Left renal cortex interstitium (tissue), 4 donors: ENCODE results near the gene CFAP58. TPM values are rescaled to one million over a fixed set of nuclear protein-coding genes. Genes with fewer than 3 reads are reported as not detected.
"Not testable (repeated sequence)": the region's sequence is repeated elsewhere in the genome, so short reads cannot be mapped to it uniquely, and the experiment has no call there.

Experiments used
- DNase-seq, 4 donors: peaks; one replicate each; pipeline ENCODE4 v3.0.0-alpha.2; 2013; ENCODE audit warnings: low read depth in 4 of 4, low spot score in 2 of 4, missing footprints in 1 of 4
- polyA plus RNA-seq, 4 donors: library from polyadenylated mRNA; unstranded; fragments of 120-200 nt; gene quantifications; one replicate each; pipeline ENCODE4 v1.2.1, GENCODE V29; 2013; ENCODE audit not compliant: insufficient read length in 4 of 4

CFAP58 gene
- polyA plus RNA-seq, 4 donors: 0.32 to 0.63 (median 0.42) TPM

DNA sequence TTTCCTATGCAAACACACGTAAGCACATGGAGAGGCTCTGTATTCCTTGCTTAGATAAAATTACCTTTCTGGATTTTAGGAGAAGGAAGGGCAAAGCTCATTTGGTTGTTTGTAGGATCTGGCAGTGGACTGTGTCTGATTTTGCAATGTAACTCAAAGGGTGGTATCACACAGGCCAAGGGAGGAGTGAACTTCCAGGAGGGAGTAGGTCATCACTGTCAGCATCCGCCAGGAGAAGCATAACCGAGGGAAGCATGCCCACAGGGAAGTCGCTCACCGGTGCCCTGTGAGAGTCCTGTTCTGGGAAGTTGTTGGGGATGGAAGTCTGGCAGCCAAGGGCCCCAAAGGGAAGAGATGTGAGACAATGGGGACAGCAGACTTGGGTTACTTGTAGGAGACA lies 74.4 kb downstream of the CFAP58 start:
- no peak for DNase-seq

DNA sequence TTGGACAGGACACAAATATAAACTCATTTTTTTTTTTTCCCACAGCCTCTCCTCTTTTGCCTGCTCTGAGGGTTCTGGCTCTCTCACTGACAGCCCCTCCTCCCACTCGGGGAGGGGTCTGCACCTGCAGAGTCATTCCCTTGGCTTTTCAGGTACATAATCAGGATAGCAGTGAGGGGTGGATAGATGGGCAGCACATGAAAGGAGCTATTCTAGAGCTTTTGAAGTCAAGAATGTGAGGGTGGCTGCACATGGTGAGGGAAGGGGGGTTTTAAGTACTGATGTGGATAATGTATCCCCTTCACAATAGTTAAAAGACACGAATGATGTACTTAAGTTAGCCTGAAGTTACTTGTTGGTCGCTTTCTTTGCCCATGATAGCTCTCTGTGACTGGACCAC lies 76.2 kb downstream of the CFAP58 start:
- DNase-seq: no peak

DNA sequence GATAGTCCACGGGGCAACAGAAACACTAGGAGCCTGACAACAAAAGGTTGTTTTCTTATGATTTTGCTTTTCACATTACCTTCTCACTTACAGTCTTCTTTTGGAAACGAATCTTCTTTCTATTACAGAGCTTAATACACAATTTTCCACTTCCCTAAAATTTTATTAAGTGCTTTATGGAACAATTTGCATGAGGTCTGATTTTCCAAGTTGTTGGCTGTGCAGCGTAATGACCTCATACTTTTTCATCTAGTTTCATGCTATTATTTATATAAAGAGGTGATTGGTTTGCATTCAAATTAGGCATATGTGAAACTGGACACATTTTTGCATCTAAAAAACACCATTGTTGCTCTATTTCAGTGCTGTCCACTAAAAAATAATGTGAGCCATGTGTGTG lies 76.7 kb downstream of the CFAP58 start:
- no peak for DNase-seq

DNA sequence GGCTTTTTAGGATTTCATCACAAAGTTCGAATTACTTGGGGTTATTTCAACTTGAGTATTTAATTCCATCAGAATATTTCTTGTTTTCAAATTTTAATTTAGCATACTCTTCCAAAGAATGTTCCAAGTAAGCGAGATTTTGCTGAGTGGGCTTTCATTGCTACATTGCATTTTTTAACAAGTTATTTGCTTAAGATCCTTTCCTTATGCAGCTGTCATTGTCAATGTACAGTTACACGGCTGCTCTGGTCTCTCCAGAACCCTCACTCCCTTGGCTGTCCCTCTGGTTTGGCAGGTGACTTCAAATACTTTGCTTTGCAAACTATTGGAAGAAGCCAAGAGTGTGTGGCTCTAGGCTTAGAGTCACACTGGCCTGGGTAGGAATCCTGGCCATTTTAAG lies 80.0 kb downstream of the CFAP58 start:
- no peak for DNase-seq

DNA sequence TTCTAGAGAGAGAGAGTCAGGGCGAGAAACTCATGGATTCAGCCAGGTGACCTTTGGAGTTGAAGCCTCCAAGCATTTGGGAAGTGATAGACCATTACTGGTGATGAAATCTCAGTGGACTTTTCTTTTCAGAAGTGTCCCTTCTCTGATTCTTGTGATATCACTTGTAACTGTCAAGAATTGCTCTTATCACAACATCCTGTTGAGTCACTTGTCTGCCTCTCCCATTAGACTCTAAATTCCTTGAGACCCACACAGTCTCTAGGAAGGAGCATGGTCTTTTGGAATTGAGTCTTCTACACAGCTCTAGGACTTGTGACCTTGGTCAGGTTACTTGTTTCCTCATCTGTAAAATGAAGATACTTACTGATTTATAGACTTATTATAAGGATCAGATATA lies 81.0 kb downstream of the CFAP58 start:
- no peak for DNase-seq

DNA sequence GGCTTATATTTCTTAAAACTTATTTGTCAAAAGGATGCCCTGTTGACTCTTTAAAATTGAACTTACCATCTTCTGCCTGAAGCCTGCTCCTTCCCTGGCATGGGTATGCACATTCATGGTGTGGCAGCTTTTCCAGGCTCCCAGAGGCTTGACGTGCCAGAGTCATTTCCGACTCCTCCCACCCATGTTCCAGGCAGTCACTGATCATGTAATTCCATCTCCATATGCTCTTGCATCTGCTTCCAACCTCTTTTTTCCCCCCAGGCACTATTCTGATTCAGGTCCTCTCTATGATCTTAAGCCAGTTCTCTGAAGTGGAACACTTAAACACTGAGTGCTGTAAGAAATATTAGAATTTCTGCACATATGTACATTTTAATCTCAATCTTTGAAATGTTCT lies 82.2 kb downstream of the CFAP58 start:
- no peak for DNase-seq

DNA sequence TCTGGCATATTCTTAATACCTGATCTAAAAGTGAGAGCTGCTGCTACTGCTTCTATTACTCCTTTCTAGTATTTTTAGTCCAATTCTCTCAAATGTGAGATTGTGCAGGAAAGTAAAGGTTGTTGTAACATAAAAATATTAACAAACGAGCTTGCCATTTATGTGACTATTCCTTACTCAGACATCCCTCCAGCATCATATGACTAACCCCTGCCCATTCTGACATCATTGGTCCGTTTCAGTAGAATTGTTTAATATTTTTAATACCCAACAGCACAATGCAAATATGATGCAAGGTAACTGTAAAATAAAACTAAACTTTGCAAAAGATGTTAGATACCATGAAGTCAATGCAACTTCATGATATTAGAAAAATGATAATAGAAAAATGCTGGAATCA lies 83.6 kb downstream of the CFAP58 start:
- no peak for DNase-seq

DNA sequence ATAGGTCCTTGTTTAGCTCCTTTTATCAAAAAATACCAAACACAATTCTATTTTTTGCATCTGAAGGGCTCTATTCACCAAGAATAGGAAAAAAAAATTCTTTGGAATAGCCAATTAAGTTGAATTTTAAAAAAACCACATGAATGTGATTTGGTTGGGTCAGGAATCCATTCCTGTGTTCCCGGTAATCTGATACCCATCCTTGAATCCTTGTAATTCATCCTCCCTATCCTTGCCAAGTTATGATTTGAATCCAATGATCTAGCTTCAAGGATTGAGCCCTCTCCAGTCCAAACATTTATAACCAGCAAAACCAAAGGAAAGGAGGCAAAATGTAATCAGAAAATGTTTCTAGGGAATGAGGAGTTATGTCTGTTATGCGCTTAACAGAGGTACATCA lies 86.6 kb downstream of the CFAP58 start:
- DNase-seq: no peak

DNA sequence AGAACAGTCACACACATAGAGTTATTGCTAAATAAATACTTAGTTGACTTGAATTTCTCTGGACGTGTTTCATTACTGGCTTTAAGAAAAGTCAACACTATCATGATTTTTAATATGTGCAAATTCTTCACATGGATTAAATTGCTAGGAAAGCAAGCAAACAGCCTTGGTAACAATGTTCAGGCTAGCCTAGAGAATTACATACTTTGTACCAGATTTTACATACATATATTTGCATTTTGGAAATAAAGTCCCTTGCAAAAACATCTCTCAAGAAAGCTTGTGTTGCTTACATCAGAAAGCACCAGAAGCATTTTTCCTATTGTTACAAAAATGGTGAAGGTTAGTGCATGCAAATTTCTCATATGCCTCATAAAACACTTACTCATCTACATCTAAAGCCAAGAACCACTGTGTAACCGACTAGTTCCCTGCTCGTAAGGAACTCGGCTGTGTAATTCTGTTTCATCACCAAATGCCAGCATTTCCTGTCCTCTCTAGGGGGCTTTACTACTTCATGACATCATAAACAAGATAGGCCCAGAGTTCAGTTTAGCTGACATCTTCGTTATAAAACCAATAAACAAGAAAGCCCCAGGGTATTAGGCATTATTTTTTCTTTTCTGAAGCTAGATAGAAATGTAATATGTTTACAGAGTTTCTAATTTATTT lies 87.8 kb downstream of the CFAP58 start:
- DNase-seq: no peak

DNA sequence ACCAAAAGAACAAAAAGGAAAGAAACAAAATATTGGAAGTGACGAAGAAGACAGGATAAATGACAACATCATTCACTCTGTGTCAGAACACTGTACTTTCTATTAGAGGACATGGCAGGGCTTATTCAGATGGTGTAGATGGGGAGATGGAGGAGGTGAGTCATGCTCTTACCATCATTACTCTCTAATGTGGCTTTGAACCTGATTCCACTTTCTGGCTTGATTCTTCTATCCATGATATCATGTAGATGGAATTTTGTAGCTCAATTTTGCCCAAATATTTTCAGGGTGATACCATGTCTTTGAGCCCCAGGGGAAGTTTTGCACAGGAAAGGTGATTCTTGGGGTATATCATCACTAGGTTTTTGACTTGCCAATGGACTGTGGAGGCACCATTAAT lies 91.7 kb downstream of the CFAP58 start:
- no peak for DNase-seq

DNA sequence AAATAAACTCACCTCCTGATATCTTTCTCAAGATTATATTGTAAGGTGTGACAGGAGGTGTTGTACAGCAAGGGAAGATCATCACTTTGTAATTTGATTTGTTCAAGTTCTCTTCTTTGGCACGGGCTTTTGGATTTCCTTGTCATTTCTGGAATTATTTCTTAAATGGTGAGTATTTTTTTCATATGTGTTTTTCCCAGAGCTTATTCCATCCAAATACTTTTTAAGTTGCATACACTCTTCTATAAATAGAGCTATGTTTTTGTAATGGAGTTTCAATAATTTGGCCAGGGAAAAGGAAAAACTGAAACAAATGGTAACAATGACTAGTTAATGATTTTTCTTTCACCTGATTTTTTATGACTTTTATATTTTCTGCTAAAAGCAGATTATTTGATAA lies 92.5 kb downstream of the CFAP58 start:
- no peak for DNase-seq

DNA sequence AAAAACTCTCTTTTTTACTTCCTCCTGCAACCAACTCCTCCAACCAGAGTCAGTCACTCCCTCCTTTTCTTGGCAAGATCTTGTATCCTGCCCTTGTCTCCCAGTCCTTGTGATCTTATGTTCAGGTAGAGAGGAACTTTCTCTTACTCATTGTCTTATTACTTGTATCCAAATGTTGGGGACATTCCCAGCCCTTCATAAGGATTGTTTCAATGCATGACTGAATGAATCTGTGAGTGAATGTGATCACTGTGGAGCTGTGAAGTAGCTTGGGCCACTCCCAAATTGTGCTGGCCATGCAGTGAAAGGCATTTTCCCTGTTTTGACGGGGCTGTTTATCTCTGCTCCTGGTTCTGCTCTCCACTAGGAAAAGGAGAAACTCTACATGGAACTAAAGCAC lies 93.7 kb downstream of the CFAP58 start:
- no peak for DNase-seq

DNA sequence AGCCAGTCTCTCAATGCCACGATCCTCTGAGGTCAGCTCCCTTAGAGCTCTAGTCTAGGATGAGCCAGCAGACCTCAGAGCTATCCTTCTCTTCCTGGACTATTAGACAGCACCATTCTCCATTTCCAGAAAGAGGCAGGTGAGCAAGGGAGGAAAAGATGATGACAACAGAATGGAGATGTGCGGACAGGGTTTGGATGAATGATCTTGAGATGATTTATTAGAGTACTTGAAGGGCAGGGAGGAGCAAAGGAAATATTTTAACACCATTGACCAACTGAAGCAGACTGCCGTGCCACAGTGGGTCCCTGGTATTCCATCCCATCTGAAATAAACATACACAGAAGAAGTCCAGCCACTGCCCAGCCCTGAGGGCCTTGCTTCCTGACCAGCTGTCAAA lies 94.3 kb downstream of the CFAP58 start:
- DNase-seq: no peak

DNA sequence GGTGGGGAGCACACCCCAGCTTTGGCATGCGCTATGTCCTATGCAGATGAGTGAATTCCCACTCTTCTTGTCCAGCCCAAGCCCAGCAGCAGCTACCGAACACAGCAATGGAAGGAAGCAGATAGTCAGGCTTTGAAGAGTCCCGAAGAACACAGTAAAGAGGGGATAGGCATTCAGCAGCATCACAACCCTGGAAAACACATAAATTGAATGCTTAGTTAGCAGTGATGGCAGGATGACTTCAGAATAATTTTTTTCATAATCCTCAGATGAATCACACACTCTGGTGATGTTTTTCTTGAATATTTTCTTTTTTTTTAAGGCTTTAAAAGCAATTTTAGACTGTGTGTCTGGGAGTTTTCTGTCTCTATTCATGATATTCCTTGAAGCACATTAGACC lies 95.8 kb downstream of the CFAP58 start:
- DNase-seq: no peak

DNA sequence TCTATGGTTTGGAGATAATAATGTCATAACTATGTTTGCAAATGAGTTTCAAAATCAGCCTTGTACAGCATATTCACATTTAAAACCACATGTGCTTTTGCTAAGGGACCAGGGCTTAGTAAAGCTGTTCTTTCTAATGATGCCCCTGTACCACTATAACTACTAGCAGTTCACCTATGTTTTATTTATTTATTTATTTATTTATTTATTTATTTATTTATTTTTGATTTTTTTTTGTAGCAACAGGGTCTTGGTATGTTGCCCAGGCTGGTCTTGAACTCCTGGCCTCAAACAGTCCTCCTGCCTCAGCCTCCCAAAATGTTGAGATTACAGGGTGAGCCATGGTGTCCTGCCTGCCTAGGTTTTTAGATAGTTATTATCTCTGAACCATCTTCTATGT lies 96.9 kb downstream of the CFAP58 start:
- DNase-seq: no peak

DNA sequence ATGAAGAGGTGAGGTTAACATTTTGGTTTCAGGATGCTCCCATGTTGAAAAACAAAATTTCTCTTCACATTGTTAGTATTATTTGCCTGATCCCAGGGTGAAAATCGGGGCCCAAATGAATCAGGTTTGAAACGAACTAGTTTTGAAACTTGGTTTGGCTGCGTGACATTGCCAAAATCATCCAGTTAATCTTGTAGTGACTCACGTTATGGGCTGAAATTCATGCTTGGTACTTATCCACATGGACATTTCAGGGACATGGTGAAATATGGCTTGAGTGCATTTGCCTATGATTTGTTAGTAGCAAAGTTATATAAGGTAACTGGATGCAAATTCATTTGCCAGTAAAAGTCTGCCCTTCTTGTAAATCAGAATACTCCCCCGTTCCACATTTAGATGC lies 97.3 kb downstream of the CFAP58 start:
- DNase-seq: no peak

DNA sequence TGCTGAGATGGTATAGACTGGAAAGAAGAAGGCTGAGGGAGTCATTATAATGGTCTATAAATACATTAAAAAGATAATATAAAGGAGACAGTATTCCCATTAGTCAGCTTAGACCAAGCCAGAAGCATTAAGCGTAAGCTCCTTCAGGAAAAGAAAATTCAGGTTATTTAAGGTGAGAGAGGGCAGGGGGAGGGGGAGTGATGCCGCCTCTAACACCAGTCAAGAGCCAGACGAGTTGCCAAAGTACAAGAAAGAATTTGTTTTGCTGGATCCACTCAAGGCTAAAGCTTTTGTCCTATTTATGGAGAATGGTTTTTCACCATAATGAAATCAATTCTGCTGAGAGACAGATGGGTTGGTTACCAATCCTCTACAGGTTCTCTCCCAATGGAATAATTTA lies 99.3 kb downstream of the CFAP58 start:
- DNase-seq: no peak

DNA sequence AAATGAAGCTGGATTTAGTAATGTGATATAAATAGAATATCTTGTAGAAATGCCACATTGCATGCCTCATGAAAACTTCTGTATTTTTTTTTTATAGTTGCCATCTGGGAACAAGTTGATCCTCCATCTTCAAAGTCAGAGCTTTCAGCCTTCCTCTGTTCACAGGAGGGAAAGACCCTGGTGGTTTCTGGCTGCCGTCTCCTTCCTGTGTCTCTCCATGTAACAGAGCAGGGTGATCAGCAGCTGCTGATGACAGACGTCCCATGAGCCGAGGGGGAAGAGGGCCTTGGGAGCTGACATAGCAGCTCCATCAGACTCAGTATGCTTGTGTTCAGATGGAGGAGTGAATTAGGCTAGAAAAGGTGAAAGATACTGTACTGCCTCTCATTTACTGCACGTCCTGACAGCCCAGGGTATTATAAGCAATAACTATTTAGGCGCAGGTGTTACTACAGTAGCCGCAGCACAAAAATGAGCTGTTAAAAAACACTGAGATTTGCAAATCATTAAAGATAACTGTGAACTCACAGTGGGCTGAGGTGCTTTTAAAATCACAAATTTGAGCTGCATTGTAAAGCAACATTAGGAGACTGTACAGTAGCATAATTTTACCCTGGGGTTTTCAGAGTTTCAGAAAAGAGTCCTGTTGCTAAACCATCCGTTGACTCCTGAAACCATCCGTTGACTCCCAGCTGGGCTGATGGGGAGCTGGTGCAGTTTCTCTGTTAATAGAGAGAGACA lies 103.3 kb downstream of the CFAP58 start:
- DNase-seq: no peak

DNA sequence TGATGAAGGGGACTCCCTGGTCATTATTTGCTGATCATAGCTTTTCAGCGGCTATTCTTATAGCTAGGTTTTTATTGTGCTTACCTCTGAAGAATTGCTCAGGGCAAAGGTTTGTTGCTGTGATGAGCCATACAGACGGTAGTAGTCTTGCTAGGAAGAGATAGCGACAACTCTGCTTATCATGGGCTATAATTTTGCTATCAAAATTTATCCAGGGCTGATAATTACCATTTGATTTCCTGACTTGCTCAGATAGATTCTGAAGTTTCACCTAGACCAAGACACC lies 103.9 kb downstream of the CFAP58 start:
- no peak for DNase-seq

DNA sequence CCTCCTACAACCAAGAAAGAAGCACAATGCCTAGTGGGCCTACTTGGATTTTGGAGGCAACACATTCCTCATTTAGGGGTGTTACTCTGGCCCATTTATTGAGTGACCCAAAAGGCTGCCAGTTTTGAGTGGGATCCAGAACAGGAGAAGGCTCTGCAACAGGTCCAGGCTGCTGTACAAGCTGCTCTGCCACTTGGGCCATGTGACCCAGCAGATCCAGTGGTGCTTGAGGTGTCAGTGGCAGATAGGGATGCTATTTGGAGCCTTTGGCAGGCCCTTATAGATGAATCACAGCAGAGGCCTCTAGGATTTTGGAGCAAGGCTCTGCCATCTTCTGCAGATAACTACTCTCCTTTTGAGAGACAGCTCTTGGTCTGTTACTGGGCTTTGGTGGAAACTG lies 111.9 kb downstream of the CFAP58 start:
- not testable (repeated sequence) for DNase-seq

DNA sequence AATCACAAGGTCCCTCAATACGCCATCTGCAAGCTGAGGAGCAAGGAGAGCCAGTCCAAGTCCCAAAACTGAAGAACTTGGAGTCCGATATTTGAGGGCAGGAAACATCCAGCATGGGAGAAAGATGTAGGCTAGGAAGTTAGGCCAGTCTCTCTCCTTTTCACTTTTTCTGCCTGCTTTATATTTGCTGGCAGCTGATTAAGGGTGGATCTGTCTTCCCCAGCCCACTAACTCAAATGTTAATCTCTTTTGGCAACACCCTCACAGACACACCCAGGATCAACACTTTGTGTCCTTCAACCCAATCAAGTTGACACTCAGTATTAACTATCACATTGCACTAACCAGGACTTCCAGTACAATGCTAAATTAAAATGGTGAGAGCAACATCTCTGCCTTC lies 115.2 kb downstream of the CFAP58 start:
- DNase-seq: not testable (repeated sequence)

DNA sequence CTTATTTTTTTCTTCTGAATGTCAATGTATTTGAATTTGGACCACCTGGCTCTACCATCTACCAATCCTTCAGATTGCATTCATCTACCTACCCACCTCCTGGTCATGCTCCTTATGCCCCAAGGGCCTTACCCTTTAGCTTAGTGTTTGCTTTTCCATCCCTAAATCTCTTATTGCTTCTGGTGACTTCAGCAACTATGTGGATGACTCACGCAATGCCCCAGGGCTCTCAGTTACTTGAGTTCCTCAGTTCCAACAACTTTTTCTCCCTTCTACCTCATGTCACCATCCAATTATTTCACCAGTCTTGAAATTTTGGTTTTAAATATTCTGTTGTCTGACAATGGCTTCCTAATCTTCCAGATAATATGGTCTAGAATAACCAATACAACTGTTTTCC lies 118.9 kb downstream of the CFAP58 start:
- DNase-seq: no peak
